Endometrial microvascular endothelial cells (primary cell): ENCODE data around the gene MGAT4C. TPM values are rescaled to one million over a fixed set of nuclear protein-coding genes. Genes with fewer than 3 reads are reported as not detected.

Experiments
- in situ Hi-C: cut with HindIII; loops from 2 replicates; pipeline ENCODE4 v1.10.0; 2017; ENCODE audit warnings: low sequenced_read_pairs, low pct_unique_long_range_greater_than_20kb; ENCODE audit errors: inconsistent ontology term
- total RNA-seq: library from RNA; depleted of rRNA; stranded (reverse); fragments of >200 nt; gene quantifications from one replicate; pipeline ENCODE4 v1.2.3, GENCODE V29; 2015; ENCODE audit errors: inconsistent ontology term

Gene MGAT4C
- total RNA-seq, 1 donor from 2014 or later = not detected

- in situ Hi-C loops = no loop called here
These were observed 23.1 kb downstream of the MGAT4C start for GRCh38 chr12:86233126-86233525.

GRCh38 chr12:86230516-86231146, 25.6 kb downstream of the MGAT4C start:
- in situ Hi-C loops = no loop called here

GRCh38 chr12:86229772-86230171, 26.4 kb downstream of the MGAT4C start:
- in situ Hi-C loops = no loop called here

GRCh38 chr12:86228656-86229055, 27.5 kb downstream of the MGAT4C start:
- in situ Hi-C loops = no loop called here

- in situ Hi-C loops = no loop called here
These were observed 29.7 kb downstream of the MGAT4C start for GRCh38 chr12:86226481-86226880.

- in situ Hi-C loops = no loop called here
These were observed 39.6 kb downstream of the MGAT4C start for GRCh38 chr12:86216591-86216990.

- in situ Hi-C loops = no loop called here
These were observed 43.2 kb downstream of the MGAT4C start for GRCh38 chr12:86213012-86213411.

- in situ Hi-C loops = no loop called here
These were observed 57.3 kb downstream of the MGAT4C start for GRCh38 chr12:86198696-86199444.

GRCh38 chr12:86196465-86196864, 59.7 kb downstream of the MGAT4C start:
- in situ Hi-C loops = no loop called here

GRCh38 chr12:86194721-86195120, 61.5 kb downstream of the MGAT4C start:
- in situ Hi-C loops = no loop called here

- in situ Hi-C loops = no loop called here
These were observed 62.3 kb downstream of the MGAT4C start for GRCh38 chr12:86193931-86194330.

GRCh38 chr12:86188226-86188625, 68.0 kb downstream of the MGAT4C start:
- in situ Hi-C loops = no loop called here

- in situ Hi-C loops = no loop called here
These were observed 69.7 kb downstream of the MGAT4C start for GRCh38 chr12:86186449-86186848.

GRCh38 chr12:86179855-86180254, 76.3 kb downstream of the MGAT4C start:
- in situ Hi-C loops = no loop called here

GRCh38 chr12:86174188-86174587, 82.0 kb downstream of the MGAT4C start:
- in situ Hi-C loops = no loop called here

- in situ Hi-C loops = no loop called here
These were observed 83.2 kb downstream of the MGAT4C start for GRCh38 chr12:86172913-86173443.

- in situ Hi-C loops = no loop called here
These were observed 86.1 kb downstream of the MGAT4C start for GRCh38 chr12:86170051-86170450.

- in situ Hi-C loops = no loop called here
These were observed 97.2 kb downstream of the MGAT4C start for GRCh38 chr12:86158956-86159355.

- in situ Hi-C loops = no loop called here
These were observed 101.6 kb downstream of the MGAT4C start for GRCh38 chr12:86154620-86155019.

- in situ Hi-C loops = no loop called here
These were observed 107.6 kb downstream of the MGAT4C start for GRCh38 chr12:86148612-86149011.
